HCT116 (cell line): Measurements from ENCODE around the gene LRRC4C. TPM values are rescaled to one million over a fixed set of nuclear protein-coding genes. Genes with fewer than 3 reads are reported as not detected.

ENCODE experiments used
- ATAC-seq: fragments of 200-7000 bp; cut with Tn5 transposase; 2 replicates; pipeline ENCODE4 v1.9.1; 2020; ENCODE audit warnings: mild to moderate bottlenecking, moderate library complexity
- BruUV-seq: library from RNA; stranded (reverse); fragments of 400-500 nt; replicated peaks from 2 replicates; lab custom pipeline; 2021; lab: Mats Ljungman, UMichigan
- CTCF ChIA-PET: fragments of 300-600 bp; sonication (Branson Sonifier 250); formaldehyde crosslinking; loops from one replicate; lab custom pipeline; 2021; ENCODE audit warnings: antibody characterized with exemption; lab: Charles Lee
- POLR2A ChIA-PET: fragments of 300-600, 350-600 bp; sonication (Branson Sonifier 250); formaldehyde crosslinking; loops from one replicate; lab custom pipeline; 2021; ENCODE audit warnings: antibody characterized with exemption; lab: Charles Lee
- RAD21 ChIA-PET, 2 experiments: fragments of 300-600 bp; sonication (Branson Sonifier 250); formaldehyde crosslinking; loops; one replicate each; lab custom pipeline; 2023; ENCODE audit warnings: low total read pairs in 2 of 2; ENCODE audit not compliant: uncharacterized antibody in 2 of 2, unreplicated experiment in 2 of 2, low non-redundant PET in 1 of 2; lab: Charles Lee
- DNase-seq: peaks from one replicate; pipeline ENCODE4 v3.0.0-alpha.2; 2010; ENCODE audit warnings: low read depth, low spot score
- H2AFZ ChIP-seq: fragments of 200-600 bp; shearing (Covaris generic), sonication (generic); 2 replicates; pipeline ENCODE4 v1.6.1; 2017; ENCODE audit warnings: low read depth, mixed run types, mixed read lengths, antibody characterized with exemption, low read length; ENCODE audit not compliant: poor library complexity, severe bottlenecking
- H3K27ac ChIP-seq: 2 replicates; pipeline ENCODE4 v1.5.1; 2012; ENCODE audit warnings: low read depth, low read length
- H3K27me3 ChIP-seq: fragments of 200-600 bp; sonication (generic); 2 replicates; pipeline ENCODE4 v1.6.1; 2016; ENCODE audit warnings: mixed run types, low read length, mixed read lengths; ENCODE audit not compliant: insufficient read depth
- H3K36me3 ChIP-seq, 2 experiments: fragments of 200-500 bp in 1 of 2; fragments of 200-600 bp in 1 of 2; sonication (Bioruptor generic) in 1 of 2; sonication (generic) in 1 of 2; 2 replicates each; pipeline versions ENCODE4 v1.5.1 to v1.6.1; 2014 to 2016; ENCODE audit warnings: low read length in 2 of 2, inconsistent platforms in 1 of 2, mixed read lengths in 1 of 2, mixed run types in 1 of 2; ENCODE audit not compliant: insufficient read depth in 2 of 2, control insufficient read depth in 1 of 2
- H3K4me1 ChIP-seq, 2 experiments: fragments of 200-600 bp in 1 of 2; sonication (generic) in 1 of 2; 2 replicates each; pipeline versions ENCODE4 v1.5.1 to v1.6.1; 2012 to 2017; ENCODE audit warnings: low read length in 2 of 2, inconsistent platforms in 1 of 2, mild to moderate bottlenecking in 1 of 2, mixed read lengths in 1 of 2, mixed run types in 1 of 2, moderate library complexity in 1 of 2; ENCODE audit not compliant: insufficient read depth in 2 of 2, control insufficient read depth in 1 of 2
- H3K4me2 ChIP-seq: fragments of 200-600 bp; sonication (generic); 2 replicates; pipeline ENCODE4 v1.6.1; 2017; ENCODE audit warnings: mixed run types, low read length, mixed read lengths
- H3K4me3 ChIP-seq, 2 experiments: fragments of 200-600 bp in 1 of 2; sonication (generic) in 1 of 2; replicated peaks in 1 of 2; 2 replicates each; pipeline ENCODE4 v1.5.1; 2011 to 2016; ENCODE audit warnings: low read length in 2 of 2, control low read depth in 1 of 2, low read depth in 1 of 2, mild to moderate bottlenecking in 1 of 2, mixed read lengths in 1 of 2, mixed run types in 1 of 2
- H3K79me2 ChIP-seq: fragments of 200-600 bp; sonication (generic); 2 replicates; pipeline ENCODE4 v1.6.1; 2017; ENCODE audit warnings: mild to moderate bottlenecking, mixed run types, low read length, moderate library complexity, mixed read lengths; ENCODE audit not compliant: insufficient read depth
- H3K9ac ChIP-seq: fragments of 200-600 bp; sonication (generic); 2 replicates; pipeline ENCODE4 v1.6.1; 2016; ENCODE audit warnings: low read length, mixed read lengths
- H3K9me2 ChIP-seq: fragments of 200-600 bp; sonication (generic), shearing (Covaris generic); 2 replicates; pipeline ENCODE4 v1.6.1; 2017; ENCODE audit warnings: mixed run types, mild to moderate bottlenecking, moderate library complexity; ENCODE audit not compliant: insufficient read depth
- H3K9me3 ChIP-seq, 2 experiments: fragments of 200-500 bp in 1 of 2; fragments of 200-600 bp in 1 of 2; sonication (Bioruptor generic) in 1 of 2; sonication (generic) in 1 of 2; 2 replicates each; pipeline ENCODE4 v1.6.1; 2014 to 2017; ENCODE audit warnings: low read length in 2 of 2, mixed read lengths in 2 of 2, inconsistent platforms in 1 of 2, low read depth in 1 of 2, mild to moderate bottlenecking in 1 of 2, mixed run types in 1 of 2, moderate library complexity in 1 of 2; ENCODE audit not compliant: control insufficient read depth in 1 of 2, insufficient read depth in 1 of 2
- H4K20me1 ChIP-seq: fragments of 200-600 bp; sonication (generic), shearing (Covaris generic); 2 replicates; pipeline ENCODE4 v1.6.1; 2017; ENCODE audit warnings: mixed run types, mild to moderate bottlenecking, moderate library complexity; ENCODE audit not compliant: insufficient read depth
- JUND ChIP-seq: IDR thresholded peaks from 2 replicates; pipeline ENCODE4 v1.6.1; 2012
- intact Hi-C: fragments of 100-400 bp; cut with micrococcal nuclease; formaldehyde crosslinking; loops from 2 replicates; pipeline ENCODE4 v1.10.0; 2022
- total RNA-seq: library from RNA; stranded (reverse); gene quantifications from one replicate; pipeline ENCODE4 v1.2.1, GENCODE V29; 2021; ENCODE audit not compliant: unreplicated experiment
- TF ChIP-seq, protein P1 (sequence below): IDR thresholded peaks from 2 replicates; pipeline ENCODE4 v1.6.1; 2011; ENCODE audit warnings: mild to moderate bottlenecking, low read length, moderate library complexity; ENCODE audit not compliant: insufficient replicate concordance; ENCODE audit errors: extremely low read depth
- TF ChIP-seq, protein P2 (sequence below): IDR thresholded peaks from 2 replicates; pipeline ENCODE4 v1.6.1; 2012

The LRRC4C gene
- total RNA-seq, 1 experiment from 2014 or later: not detected

DNA sequence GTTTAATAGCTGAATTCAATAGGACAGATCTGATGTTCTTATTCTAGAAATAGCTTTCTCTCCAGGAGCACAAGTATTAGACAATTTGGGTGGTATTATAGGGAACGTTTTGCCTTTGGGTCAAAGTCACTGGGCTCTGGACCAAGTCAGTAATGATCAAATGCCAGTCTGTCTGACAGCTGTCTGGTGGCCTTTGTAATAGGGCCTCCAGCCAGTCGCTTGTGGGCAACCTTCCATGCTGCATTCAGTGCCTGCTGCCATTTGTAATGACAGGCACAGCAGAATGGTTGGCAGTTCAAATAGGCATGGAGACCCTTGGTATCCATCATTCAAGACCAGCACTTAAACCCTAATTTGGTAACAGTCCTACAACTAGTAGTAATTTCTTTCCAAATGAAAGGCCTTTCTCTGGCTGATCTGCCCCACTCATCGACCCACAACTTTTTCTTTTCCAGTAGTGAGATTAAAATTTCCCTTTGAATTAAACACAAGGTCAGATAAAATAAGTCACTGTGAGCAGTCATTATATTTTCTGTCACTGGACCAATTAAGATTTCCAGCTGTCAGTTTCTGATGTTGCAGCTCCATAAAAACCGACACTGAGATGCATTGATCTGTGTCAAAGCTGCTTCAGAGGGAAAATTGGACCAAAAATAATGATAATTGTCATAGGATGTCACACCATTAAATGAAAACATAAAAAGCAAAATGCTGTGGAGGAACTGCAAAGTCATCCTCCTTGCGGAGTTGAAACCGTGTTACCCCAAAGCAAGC is 1038.1 kb downstream of the LRRC4C start:
- DNase-seq (no peak), ATAC-seq (no peak)
- TF ChIP-seq, protein P1, sequence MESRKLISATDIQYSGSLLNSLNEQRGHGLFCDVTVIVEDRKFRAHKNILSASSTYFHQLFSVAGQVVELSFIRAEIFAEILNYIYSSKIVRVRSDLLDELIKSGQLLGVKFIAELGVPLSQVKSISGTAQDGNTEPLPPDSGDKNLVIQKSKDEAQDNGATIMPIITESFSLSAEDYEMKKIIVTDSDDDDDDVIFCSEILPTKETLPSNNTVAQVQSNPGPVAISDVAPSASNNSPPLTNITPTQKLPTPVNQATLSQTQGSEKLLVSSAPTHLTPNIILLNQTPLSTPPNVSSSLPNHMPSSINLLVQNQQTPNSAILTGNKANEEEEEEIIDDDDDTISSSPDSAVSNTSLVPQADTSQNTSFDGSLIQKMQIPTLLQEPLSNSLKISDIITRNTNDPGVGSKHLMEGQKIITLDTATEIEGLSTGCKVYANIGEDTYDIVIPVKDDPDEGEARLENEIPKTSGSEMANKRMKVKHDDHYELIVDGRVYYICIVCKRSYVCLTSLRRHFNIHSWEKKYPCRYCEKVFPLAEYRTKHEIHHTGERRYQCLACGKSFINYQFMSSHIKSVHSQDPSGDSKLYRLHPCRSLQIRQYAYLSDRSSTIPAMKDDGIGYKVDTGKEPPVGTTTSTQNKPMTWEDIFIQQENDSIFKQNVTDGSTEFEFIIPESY: no peak
- TF ChIP-seq, protein P2, sequence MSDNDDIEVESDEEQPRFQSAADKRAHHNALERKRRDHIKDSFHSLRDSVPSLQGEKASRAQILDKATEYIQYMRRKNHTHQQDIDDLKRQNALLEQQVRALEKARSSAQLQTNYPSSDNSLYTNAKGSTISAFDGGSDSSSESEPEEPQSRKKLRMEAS: no peak
- H4K20me1 ChIP-seq: no peaks in the 10 kb centered on the region
- POLR2A ChIA-PET: no interaction called here
- no TSS peak for BruUV-seq
- no peak overlapping the region for H3K4me3 ChIP-seq
- RAD21 ChIA-PET: no interaction called here
- no peak overlapping the region for H2AFZ ChIP-seq
- peaks cover 4 to 17% of the 10 kb centered on the region in 2 experiments; a peak in 3 of 4 replicates for H3K9me3 ChIP-seq
- no peak overlapping the region for H3K27ac ChIP-seq
- intact Hi-C loops: no loop called here
- H3K9ac ChIP-seq: no peak overlapping the region
- no peaks in the 10 kb centered on the region for H3K27me3 ChIP-seq
- no peaks in the 10 kb centered on the region for H3K79me2 ChIP-seq
- CTCF ChIA-PET: no interaction called here
- no peaks in the 10 kb centered on the region for H3K4me1 ChIP-seq
- H3K9me2 ChIP-seq: no peaks in the 10 kb centered on the region
- no peaks in the 10 kb centered on the region for H3K36me3 ChIP-seq
- no peak overlapping the region for H3K4me2 ChIP-seq

DNA sequence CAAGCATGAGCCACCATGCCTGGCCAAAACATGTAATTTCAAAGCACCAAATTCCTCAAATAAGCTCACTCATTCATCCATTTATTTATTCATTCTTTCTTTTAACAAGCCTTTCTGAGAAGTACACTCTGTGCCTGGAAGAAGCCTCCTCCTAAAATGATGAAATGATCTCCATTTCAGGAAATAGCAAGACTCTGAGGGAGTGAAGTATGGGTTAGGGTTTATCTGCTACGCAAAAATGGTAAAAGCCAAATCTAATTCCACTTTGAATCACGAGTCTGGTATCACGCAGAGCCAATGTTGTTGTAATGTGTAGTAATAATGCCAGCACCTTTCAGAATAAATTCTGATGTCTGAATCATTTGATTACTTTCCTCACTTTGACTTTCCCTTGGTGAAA is 1041.8 kb downstream of the LRRC4C start:
- no TSS peak for BruUV-seq

More for the DNA sequence above, 1041.8 kb downstream of the LRRC4C start:
- Histone ChIP-seq H2AFZ (no peak overlapping the region), H3K36me3 (no peaks in the 10 kb centered on the region), H3K9me3 (peaks cover 4 to 20% of the 10 kb centered on the region in 2 experiments; a peak in 3 of 4 replicates), H3K79me2 (no peaks in the 10 kb centered on the region), H3K27me3 (no peaks in the 10 kb centered on the region), H3K4me3 (no peak overlapping the region), H4K20me1 (no peaks in the 10 kb centered on the region), H3K9ac (no peak overlapping the region), H3K4me2 (no peak overlapping the region), H3K9me2 (no peaks in the 10 kb centered on the region), H3K27ac (no peak overlapping the region), H3K4me1 (no peaks in the 10 kb centered on the region)
- ATAC-seq (no peak), DNase-seq (no peak)
- intact Hi-C loops: no loop called here
- TF ChIP-seq JUND: no peak
- RAD21 ChIA-PET: no interaction called here
- POLR2A ChIA-PET: no interaction called here
- CTCF ChIA-PET: no interaction called here
